Activated naive CD8-positive, alpha-beta T cell (primary cell): ENCODE data around the gene AIM2.
"Not testable (repeated sequence)": the region's sequence is repeated elsewhere in the genome, so short reads cannot be mapped to it uniquely, and the experiment has no call there.

ENCODE experiments used
- H3K27ac Mint-ChIP-seq: one replicate; pipeline ENCODE4 v1.8.0; 2021; ENCODE audit warnings: mixed read lengths
- H3K27me3 Mint-ChIP-seq: one replicate; pipeline ENCODE4 v1.8.0; 2021; ENCODE audit warnings: mixed read lengths
- H3K36me3 Mint-ChIP-seq: one replicate; pipeline ENCODE4 v1.8.0; 2021; ENCODE audit warnings: mixed read lengths
- H3K4me1 Mint-ChIP-seq: one replicate; pipeline ENCODE4 v1.8.0; 2021; ENCODE audit warnings: low read depth, mixed read lengths
- H3K4me3 Mint-ChIP-seq: one replicate; pipeline ENCODE4 v1.8.0; 2021; ENCODE audit warnings: mild to moderate bottlenecking, mixed read lengths
- H3K9me3 Mint-ChIP-seq: one replicate; pipeline ENCODE4 v1.8.0; 2021; ENCODE audit warnings: low read depth, mixed read lengths

AIM2 gene

DNA sequence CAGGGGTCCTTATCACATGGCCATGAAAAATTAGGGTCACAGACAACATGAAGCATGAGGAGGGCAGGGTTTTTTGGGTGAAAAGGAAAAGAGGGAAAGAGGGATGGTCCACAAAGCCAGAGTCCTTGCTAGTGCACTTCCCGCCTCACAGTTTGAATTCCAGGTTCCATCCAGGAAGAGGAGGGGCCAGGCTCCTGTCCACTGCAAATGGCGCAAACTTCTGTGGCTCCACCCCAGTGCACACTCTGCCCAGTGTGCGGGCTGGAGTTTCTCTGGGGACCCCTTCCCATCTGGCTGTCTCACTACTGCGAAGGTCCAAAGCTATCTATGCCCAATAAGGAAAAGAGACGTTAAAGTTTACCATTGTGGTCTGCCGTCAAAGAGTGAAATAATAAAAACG lies 17.8 kb downstream of the AIM2 start:
- no peak overlapping the region for H3K4me3 Mint-ChIP-seq
- peaks cover 22% of the 10 kb centered on the region for H3K36me3 Mint-ChIP-seq
- H3K27ac Mint-ChIP-seq, result no peak overlapping the region
- no peaks in the 10 kb centered on the region for H3K9me3 Mint-ChIP-seq
- H3K27me3 Mint-ChIP-seq, result no peaks in the 10 kb centered on the region
- H3K4me1 Mint-ChIP-seq, result peaks cover 15% of the 10 kb centered on the region

GRCh38 chr1:159056069-159056698 lies 20.4 kb downstream of the AIM2 start:
- Mint-ChIP-seq H3K9me3 (no peaks in the 10 kb centered on the region), H3K27ac (no peak overlapping the region), H3K27me3 (no peaks in the 10 kb centered on the region), H3K4me3 (no peak overlapping the region), H3K4me1 (peaks cover 33% of the 10 kb centered on the region), H3K36me3 (peaks cover 38% of the 10 kb centered on the region)

DNA sequence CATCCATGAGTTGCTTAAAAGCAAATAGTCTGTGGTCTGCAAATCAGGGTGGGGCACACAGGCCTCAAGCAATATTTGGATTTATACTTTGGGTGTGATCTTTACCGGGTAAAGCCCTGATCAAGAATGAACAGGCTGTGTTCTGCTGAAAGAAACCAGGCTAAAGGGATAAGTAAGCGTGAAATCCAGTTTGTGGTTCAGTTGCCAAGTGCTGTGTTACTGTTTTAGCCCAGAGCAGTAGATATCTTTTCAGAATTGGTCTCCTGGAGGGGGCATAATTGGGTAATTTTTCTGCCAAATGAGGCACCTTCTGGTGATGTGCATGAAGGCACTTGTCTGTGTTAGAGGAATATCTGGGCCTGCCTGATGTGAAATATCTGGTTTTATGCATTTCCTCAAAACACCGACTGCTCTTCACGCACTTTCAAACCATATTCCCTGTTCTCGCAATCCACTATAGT lies 21.4 kb downstream of the AIM2 start:
- peaks cover 39% of the 10 kb centered on the region for H3K36me3 Mint-ChIP-seq
- H3K27me3 Mint-ChIP-seq, result no peaks in the 10 kb centered on the region
- no peaks in the 10 kb centered on the region for H3K9me3 Mint-ChIP-seq
- H3K27ac Mint-ChIP-seq, result no peak overlapping the region
- peaks cover 36% of the 10 kb centered on the region for H3K4me1 Mint-ChIP-seq
- no peak overlapping the region for H3K4me3 Mint-ChIP-seq

DNA sequence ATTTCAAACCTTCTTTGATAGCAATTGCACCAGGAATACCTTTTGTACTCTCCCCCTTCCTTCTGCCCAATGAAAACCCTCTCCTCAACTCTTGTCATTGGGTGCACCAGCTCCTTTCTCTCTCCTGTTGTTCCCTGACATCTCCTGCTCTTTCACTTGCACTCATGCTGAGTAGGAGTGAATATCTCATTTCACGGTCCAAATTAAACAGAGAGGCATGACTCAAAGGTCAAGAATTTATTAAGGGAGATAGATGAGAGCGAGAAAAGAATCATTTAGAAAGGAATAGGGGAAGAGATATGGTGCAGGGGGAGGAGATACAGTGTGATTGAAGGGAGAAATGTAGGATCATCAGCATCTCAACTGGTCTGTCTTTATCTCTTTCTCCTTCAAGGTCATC lies 22.1 kb downstream of the AIM2 start:
- Mint-ChIP-seq H3K4me1 (peaks cover 37% of the 10 kb centered on the region), H3K27me3 (no peaks in the 10 kb centered on the region), H3K27ac (peak overlapping the region; percentile 73), H3K4me3 (no peak overlapping the region), H3K9me3 (no peaks in the 10 kb centered on the region), H3K36me3 (peaks cover 39% of the 10 kb centered on the region)

DNA sequence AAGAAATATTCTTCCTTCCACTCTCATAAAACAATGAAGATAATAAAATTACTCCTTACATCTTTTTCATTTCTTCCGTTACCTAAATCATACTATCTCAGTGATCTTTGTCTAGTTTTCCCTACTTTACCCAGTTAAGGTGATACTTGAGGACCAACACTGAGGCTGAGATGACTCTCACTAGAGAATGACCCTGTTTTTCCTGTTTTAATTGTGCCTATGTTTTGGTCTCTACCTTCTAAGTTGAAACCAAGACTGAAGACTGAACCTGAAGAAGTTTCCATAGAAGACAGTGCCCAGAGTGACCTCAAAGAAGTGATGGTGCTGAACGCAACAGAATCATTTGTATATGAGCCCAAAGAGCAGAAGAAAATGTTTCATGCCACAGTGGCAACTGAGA lies 25.1 kb downstream of the AIM2 start:
- peak overlapping the region; percentile 55 for H3K27ac Mint-ChIP-seq

GRCh38 chr1:159046486-159046885 lies 30.1 kb downstream of the AIM2 start:
- peak overlapping the region; percentile 91 for H3K27ac Mint-ChIP-seq
- peaks cover 45% of the 10 kb centered on the region for H3K4me1 Mint-ChIP-seq
- peaks cover 22% of the 10 kb centered on the region for H3K36me3 Mint-ChIP-seq
- not testable (repeated sequence) for H3K9me3 Mint-ChIP-seq, H3K27me3 Mint-ChIP-seq
- peak overlapping the region; percentile 72 for H3K4me3 Mint-ChIP-seq

More for the DNA sequence above, 25.1 kb downstream of the AIM2 start:
- Mint-ChIP-seq H3K36me3 (peaks cover 43% of the 10 kb centered on the region), H3K27me3 (no peaks in the 10 kb centered on the region), H3K9me3 (peaks cover 2% of the 10 kb centered on the region), H3K4me1 (peaks cover 47% of the 10 kb centered on the region), H3K4me3 (no peak overlapping the region)

DNA sequence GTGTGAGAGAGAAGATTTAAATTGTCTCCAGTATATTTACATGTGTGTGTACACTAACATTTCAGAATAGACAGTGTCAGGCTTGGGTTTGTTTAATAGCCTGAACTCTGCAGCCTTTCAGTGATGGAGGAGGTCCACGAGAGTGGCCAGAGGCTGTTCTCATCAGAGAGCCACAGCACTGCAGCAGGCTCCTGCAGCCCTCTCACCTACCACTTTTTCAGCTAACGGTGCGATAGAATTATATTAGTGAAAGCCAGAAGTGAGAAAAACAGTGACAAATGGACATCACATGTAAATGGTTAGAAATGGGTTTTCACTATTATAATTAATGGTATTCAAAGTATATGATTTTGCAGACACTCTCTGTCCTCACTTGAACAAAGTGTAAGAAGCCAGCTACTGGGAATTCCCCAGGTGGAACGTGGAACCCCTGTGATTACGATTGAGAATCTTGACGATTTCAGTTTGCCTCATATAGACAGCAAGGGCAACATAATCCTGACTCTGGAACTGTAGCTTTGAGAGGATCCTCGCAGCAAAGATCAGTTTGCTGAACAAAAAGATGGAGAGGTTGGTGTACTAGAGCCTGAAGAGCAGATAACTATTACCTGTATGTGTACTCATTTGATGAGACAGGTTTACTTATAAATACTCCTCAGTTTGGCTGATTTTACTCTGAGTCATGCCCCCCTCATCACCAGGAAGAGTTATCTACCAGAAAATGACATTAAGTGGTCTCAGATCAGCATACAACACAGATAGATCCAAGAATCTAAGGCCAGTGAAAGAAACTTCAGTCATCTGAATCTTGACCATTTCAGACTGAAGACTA lies 35.5 kb downstream of the AIM2 start:
- no peaks in the 10 kb centered on the region for H3K9me3 Mint-ChIP-seq
- H3K27ac Mint-ChIP-seq, result peak overlapping the region; percentile 55
- H3K4me3 Mint-ChIP-seq, result no peak overlapping the region
- H3K27me3 Mint-ChIP-seq, result no peaks in the 10 kb centered on the region
- H3K36me3 Mint-ChIP-seq, result peaks cover 20% of the 10 kb centered on the region
- H3K4me1 Mint-ChIP-seq, result peaks cover 41% of the 10 kb centered on the region

DNA sequence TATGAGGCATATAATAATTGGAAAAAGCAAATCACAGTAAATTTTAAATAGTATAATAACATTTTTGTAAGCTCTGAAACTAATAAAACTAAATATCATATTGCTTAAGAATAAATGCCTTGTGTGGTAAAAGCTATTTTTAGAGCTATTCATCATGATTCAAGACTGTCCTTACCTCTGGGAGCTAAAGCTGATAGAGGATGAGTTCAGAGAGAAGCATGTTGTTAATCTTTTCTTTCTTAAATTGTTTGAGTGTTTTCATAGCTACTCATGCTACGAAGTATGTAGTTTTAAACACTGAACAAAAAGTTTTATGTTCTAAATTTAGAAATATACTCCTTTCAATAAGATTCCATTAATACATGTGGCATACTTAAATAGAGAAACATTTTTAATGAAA lies 36.4 kb downstream of the AIM2 start:
- Mint-ChIP-seq H3K9me3 (no peaks in the 10 kb centered on the region), H3K4me3 (no peak overlapping the region), H3K4me1 (peaks cover 35% of the 10 kb centered on the region), H3K36me3 (peaks cover 21% of the 10 kb centered on the region), H3K27ac (no peak overlapping the region), H3K27me3 (no peaks in the 10 kb centered on the region)

DNA sequence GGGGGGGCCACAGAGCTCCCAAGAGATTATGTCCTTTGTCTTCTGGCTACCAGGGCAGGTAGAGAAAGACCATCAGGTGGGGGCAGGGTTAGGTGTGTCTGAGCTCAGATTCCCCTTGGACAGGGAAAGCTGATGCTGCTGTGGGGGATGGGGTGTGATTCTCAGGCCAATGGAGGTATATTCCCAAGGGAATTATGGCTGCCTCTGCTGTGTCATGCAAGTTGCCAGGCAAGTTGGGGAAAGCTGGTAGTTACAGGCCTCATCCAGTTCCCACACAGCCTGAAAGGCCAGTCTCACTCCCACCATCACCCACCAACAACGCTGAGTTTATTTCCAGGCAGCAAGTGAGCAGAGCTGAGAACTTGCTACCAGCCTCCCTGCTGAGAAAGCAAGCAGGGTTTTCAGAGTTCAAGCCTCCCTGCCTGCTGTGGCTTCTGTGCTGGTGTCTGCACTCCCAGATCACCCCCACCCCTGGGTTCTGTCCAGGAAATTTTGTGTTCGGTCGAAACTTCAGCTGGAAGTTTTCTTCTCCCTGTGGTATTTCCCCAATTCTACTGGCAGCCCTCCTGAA lies 45.6 kb downstream of the AIM2 start:
- Mint-ChIP-seq H3K27me3 (no peaks in the 10 kb centered on the region), H3K9me3 (peaks cover 4% of the 10 kb centered on the region), H3K4me3 (no peak overlapping the region), H3K27ac (peak overlapping the region; percentile 46), H3K4me1 (peaks cover 50% of the 10 kb centered on the region), H3K36me3 (peaks cover 52% of the 10 kb centered on the region)

GRCh38 chr1:159030311-159030710 lies 46.3 kb downstream of the AIM2 start:
- Mint-ChIP-seq H3K27me3 (no peaks in the 10 kb centered on the region), H3K4me1 (peaks cover 55% of the 10 kb centered on the region), H3K9me3 (peaks cover 4% of the 10 kb centered on the region), H3K4me3 (no peak overlapping the region), H3K36me3 (peaks cover 56% of the 10 kb centered on the region), H3K27ac (peak overlapping the region; percentile 50)

DNA sequence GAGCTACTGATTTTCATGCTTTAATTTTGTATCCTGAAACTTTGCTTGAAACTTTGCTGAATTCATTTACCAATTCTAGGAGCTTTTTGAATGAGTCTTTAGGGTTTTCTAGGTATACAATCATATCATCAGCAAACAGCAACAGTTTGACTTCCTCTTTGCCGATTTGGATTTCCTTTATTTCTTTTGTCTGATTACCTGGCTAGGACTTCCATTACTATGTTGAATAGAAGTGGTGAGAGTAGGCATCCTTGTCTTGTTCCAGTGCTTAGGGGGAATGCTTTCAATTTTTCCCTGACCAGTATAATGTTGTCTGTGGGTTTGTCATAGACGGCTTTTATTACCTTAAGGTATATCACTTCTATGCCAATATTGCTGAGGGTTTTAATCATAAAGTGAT lies 49.7 kb downstream of the AIM2 start:
- H3K36me3 Mint-ChIP-seq, result peaks cover 47% of the 10 kb centered on the region
- H3K4me3 Mint-ChIP-seq, result peak overlapping the region; percentile 18
- H3K4me1 Mint-ChIP-seq, result peaks cover 61% of the 10 kb centered on the region
- not testable (repeated sequence) for H3K27me3 Mint-ChIP-seq, H3K9me3 Mint-ChIP-seq, H3K27ac Mint-ChIP-seq

DNA sequence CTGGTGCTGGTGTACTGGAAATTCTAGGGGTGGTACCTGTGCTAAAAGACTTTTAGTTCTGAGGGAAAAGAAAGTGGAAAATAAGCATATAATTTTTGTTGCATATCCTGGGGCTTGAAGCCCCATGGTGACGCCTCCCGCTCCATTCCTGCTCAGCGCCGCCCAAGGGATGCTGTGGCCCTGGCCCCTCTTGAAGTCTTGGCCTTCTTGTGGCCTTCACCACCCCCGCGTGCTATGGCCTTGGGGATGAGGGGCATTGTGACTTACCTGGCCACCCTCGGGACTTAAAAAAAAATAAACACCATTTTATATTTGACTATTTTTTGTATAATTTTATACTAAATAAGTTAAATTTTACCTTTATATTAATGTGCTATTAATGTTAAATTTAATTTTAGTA lies 51.5 kb downstream of the AIM2 start:
- no peak overlapping the region for H3K27ac Mint-ChIP-seq
- H3K4me1 Mint-ChIP-seq, result peaks cover 68% of the 10 kb centered on the region
- H3K9me3 Mint-ChIP-seq, result peaks cover 4% of the 10 kb centered on the region
- H3K27me3 Mint-ChIP-seq, result no peaks in the 10 kb centered on the region
- H3K36me3 Mint-ChIP-seq, result peaks cover 52% of the 10 kb centered on the region
- no peak overlapping the region for H3K4me3 Mint-ChIP-seq

GRCh38 chr1:159023723-159024122 lies 52.8 kb downstream of the AIM2 start:
- H3K36me3 Mint-ChIP-seq, result peaks cover 43% of the 10 kb centered on the region
- peaks cover 2% of the 10 kb centered on the region for H3K9me3 Mint-ChIP-seq
- H3K27ac Mint-ChIP-seq, result no peak overlapping the region
- peaks cover 66% of the 10 kb centered on the region for H3K4me1 Mint-ChIP-seq
- H3K4me3 Mint-ChIP-seq, result no peak overlapping the region
- H3K27me3 Mint-ChIP-seq, result no peaks in the 10 kb centered on the region

- Mint-ChIP-seq H3K4me1 (peaks cover 67% of the 10 kb centered on the region), H3K27ac (peak overlapping the region; percentile 96), H3K36me3 (peaks cover 49% of the 10 kb centered on the region), H3K9me3 (peaks cover 3% of the 10 kb centered on the region), H3K27me3 (no peaks in the 10 kb centered on the region), H3K4me3 (peak overlapping the region; percentile 92)
Measured at GRCh38 chr1:159015440-159015909, 61.1 kb downstream of the AIM2 start.

DNA sequence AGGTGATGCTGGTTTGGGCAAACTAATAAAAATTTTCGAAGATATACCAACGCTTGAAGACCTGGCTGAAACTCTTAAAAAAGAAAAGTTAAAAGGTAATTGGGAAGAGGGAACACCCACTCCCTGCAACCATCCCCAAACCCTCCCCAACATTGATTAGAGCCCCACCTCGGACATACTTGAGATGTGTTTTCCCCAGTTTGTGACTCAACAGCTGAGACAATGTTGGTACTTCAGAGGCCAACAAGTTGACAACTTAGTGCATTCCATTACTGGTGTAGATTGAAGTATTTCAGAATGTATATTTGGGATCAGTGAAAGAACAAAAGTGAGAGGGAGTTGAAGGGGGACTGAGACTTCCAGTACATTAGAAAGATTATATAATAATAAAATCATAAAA lies 61.7 kb downstream of the AIM2 start:
- peaks cover 61% of the 10 kb centered on the region for H3K4me1 Mint-ChIP-seq
- peaks cover 3% of the 10 kb centered on the region for H3K9me3 Mint-ChIP-seq
- peak overlapping the region; percentile 92 for H3K4me3 Mint-ChIP-seq
- H3K27ac Mint-ChIP-seq, result peak overlapping the region; percentile 96
- H3K27me3 Mint-ChIP-seq, result no peaks in the 10 kb centered on the region
- H3K36me3 Mint-ChIP-seq, result peaks cover 47% of the 10 kb centered on the region
